Panc1 (cell line): ENCODE results near the gene MRPL20. TPM values are rescaled to one million over a fixed set of nuclear protein-coding genes. Genes with fewer than 3 reads are reported as not detected.
A peak's percentile ranks its signal among the peaks of the same experiment; 100 is the strongest.

Experiments
- ATAC-seq: fragments of 200-7000 bp; cut with Tn5 transposase; 2 replicates; pipeline ENCODE4 v1.9.1; 2020; ENCODE audit warnings: mild to moderate bottlenecking, moderate library complexity
- BruUV-seq: library from RNA; stranded (reverse); fragments of 400-500 nt; replicated peaks from 2 replicates; lab custom pipeline; 2021; lab: Mats Ljungman, UMichigan
- CTCF ChIA-PET: fragments of 300-600 bp; sonication (Branson Sonifier 250); formaldehyde crosslinking; loops from one replicate; lab custom pipeline; 2022; ENCODE audit warnings: antibody characterized with exemption; lab: Charles Lee
- POLR2A ChIA-PET: fragments of 300-600 bp; sonication (Branson Sonifier 250); formaldehyde crosslinking; loops from one replicate; lab custom pipeline; 2022; ENCODE audit warnings: antibody characterized with exemption; lab: Charles Lee
- DNase-seq: peaks from one replicate; pipeline ENCODE4 v3.0.0-alpha.2; 2010; ENCODE audit warnings: low read depth, low spot score
- H3K27ac ChIP-seq: 2 replicates; pipeline ENCODE4 v1.5.1; 2011; ENCODE audit warnings: mild to moderate bottlenecking, low read length, inconsistent platforms
- H3K27me3 ChIP-seq: fragments of 200-500 bp; sonication (Bioruptor generic); 2 replicates; pipeline ENCODE4 v1.6.0; 2014; ENCODE audit warnings: low read length, inconsistent platforms; ENCODE audit not compliant: control insufficient read depth, insufficient read depth
- H3K36me3 ChIP-seq: fragments of 200-500 bp; sonication (Bioruptor generic); 2 replicates; pipeline ENCODE4 v1.5.1; 2014; ENCODE audit warnings: inconsistent platforms, mild to moderate bottlenecking, low read length, moderate library complexity; ENCODE audit not compliant: control insufficient read depth, insufficient read depth
- H3K4me1 ChIP-seq: 2 replicates; pipeline ENCODE4 v1.5.1; 2011; ENCODE audit warnings: inconsistent platforms, mild to moderate bottlenecking, low read length, moderate library complexity; ENCODE audit not compliant: control insufficient read depth, insufficient read depth
- H3K4me3 ChIP-seq, 2 experiments: 2 replicates each; pipeline ENCODE4 v1.5.1; 2011 to 2012; ENCODE audit warnings: low read depth in 2 of 2, low read length in 2 of 2, mild to moderate bottlenecking in 2 of 2, inconsistent platforms in 1 of 2, moderate library complexity in 1 of 2
- H3K9me3 ChIP-seq: fragments of 200-500 bp; sonication (Bioruptor generic); 2 replicates; pipeline ENCODE4 v1.5.1; 2014; ENCODE audit warnings: low read depth, mild to moderate bottlenecking, inconsistent platforms, low read length, moderate library complexity; ENCODE audit not compliant: control insufficient read depth, insufficient read depth
- POLR2AphosphoS5 ChIP-seq: IDR thresholded peaks from 2 replicates; pipeline ENCODE4 v1.6.1; 2012; ENCODE audit warnings: mild to moderate bottlenecking, low read depth, low read length, moderate library complexity
- SIN3A ChIP-seq: IDR thresholded peaks from 2 replicates; pipeline ENCODE4 v1.6.1; 2012; ENCODE audit warnings: low read depth, mild to moderate bottlenecking, low read length, moderate library complexity, borderline replicate concordance; ENCODE audit not compliant: insufficient read depth
- TCF7L2 ChIP-seq: IDR thresholded peaks from 2 replicates; pipeline ENCODE4 v1.6.1; 2011; ENCODE audit warnings: mild to moderate bottlenecking, low read depth, low read length, inconsistent platforms
- in situ Hi-C: cut with HindIII; loops from 2 replicates; pipeline ENCODE4 v1.10.0; 2016; ENCODE audit warnings: low sequenced_read_pairs, low pct_unique_long_range_greater_than_20kb
- intact Hi-C: fragments of 100-400 bp; cut with micrococcal nuclease; formaldehyde crosslinking; loops from one replicate; pipeline ENCODE4 v1.10.0; 2022; ENCODE audit not compliant: unreplicated experiment
- total RNA-seq: library from RNA; stranded (reverse); gene quantifications from one replicate; pipeline ENCODE4 v1.2.1, GENCODE V29; 2021; ENCODE audit not compliant: unreplicated experiment
- TF ChIP-seq, protein P1 (sequence below): fragments of 450-650 bp; IDR thresholded peaks from 2 replicates; pipeline ENCODE4 v1.5.1; 2017; ENCODE audit warnings: mild to moderate bottlenecking
- TF ChIP-seq, protein P2 (sequence below), 2 experiments: IDR thresholded peaks; 2 replicates each; pipeline ENCODE4 v1.6.1; 2011 to 2012; ENCODE audit warnings: low read depth in 2 of 2, control low read depth in 1 of 2, low read length in 1 of 2, mild to moderate bottlenecking in 1 of 2, moderate library complexity in 1 of 2; ENCODE audit not compliant: insufficient read depth in 1 of 2

MRPL20 gene
- total RNA-seq, 1 experiment from 2014 or later: 196 TPM

DNA sequence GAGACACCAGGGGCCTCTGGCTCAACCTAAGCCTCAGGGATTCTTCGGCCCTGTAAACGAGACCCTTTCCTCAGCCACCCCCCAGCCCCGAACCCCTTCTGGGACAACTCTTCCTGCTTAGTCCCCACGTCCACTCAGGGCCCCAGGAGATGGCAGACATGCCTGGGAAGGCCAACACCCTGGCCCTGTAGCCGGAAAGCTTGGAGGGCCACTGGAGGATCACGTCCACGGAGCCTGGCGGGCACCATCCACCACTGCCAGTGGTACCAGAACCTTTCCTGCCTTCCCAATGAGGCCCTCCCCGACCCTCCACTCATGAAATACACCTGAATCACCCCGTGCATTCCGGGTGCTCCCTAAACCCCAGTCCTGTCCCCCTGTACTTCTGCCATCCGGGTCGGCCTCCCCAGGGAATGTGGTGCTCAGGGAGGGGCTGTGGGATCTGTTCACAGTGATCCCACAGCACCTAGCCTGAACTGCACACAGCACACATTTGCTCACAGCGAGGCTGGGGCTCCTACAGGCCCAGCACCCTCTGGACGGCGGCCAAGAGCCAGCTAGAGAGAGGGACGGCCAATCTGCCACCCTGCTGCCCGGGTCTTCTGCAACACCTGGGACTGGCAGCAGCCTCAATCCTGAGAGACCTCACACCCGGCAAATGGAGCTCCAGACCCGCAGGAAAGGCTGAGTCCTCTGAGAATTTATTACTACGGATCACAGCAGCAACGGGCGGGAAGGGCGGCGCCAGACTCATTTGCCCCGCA lies 33.9 kb downstream of the MRPL20 start:
- Histone ChIP-seq H3K27ac (peak overlapping the region; percentile 90), H3K36me3 (peaks cover 16% of the 10 kb centered on the region; the same call in 1 of the 2 replicates), H3K4me3 (peak overlapping the region; percentile 72 to 97), H3K27me3 (no peaks in the 10 kb centered on the region), H3K4me1 (peaks cover 32% of the 10 kb centered on the region), H3K9me3 (no peaks in the 10 kb centered on the region)
- intact Hi-C loops (no loop called here), in situ Hi-C loops (no loop called here)
- ChIA-PET POLR2A (interaction anchor here (0.5 kb wide), 1 partner anchor 15 kb away, joined by 8 read pairs; no protein-coding TSS in a partner anchor), CTCF (interaction anchor here (1.8 kb wide), 1 partner anchor 27 kb away, joined by 8 read pairs; no protein-coding TSS in a partner anchor)
- ATAC-seq: no peak
- BruUV-seq: no TSS peak
- TF ChIP-seq TCF7L2 (no peak), POLR2AphosphoS5 (no peak), SIN3A (no peak)
- TF ChIP-seq, protein P1, sequence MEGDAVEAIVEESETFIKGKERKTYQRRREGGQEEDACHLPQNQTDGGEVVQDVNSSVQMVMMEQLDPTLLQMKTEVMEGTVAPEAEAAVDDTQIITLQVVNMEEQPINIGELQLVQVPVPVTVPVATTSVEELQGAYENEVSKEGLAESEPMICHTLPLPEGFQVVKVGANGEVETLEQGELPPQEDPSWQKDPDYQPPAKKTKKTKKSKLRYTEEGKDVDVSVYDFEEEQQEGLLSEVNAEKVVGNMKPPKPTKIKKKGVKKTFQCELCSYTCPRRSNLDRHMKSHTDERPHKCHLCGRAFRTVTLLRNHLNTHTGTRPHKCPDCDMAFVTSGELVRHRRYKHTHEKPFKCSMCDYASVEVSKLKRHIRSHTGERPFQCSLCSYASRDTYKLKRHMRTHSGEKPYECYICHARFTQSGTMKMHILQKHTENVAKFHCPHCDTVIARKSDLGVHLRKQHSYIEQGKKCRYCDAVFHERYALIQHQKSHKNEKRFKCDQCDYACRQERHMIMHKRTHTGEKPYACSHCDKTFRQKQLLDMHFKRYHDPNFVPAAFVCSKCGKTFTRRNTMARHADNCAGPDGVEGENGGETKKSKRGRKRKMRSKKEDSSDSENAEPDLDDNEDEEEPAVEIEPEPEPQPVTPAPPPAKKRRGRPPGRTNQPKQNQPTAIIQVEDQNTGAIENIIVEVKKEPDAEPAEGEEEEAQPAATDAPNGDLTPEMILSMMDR: no peak
- TF ChIP-seq, protein P2, sequence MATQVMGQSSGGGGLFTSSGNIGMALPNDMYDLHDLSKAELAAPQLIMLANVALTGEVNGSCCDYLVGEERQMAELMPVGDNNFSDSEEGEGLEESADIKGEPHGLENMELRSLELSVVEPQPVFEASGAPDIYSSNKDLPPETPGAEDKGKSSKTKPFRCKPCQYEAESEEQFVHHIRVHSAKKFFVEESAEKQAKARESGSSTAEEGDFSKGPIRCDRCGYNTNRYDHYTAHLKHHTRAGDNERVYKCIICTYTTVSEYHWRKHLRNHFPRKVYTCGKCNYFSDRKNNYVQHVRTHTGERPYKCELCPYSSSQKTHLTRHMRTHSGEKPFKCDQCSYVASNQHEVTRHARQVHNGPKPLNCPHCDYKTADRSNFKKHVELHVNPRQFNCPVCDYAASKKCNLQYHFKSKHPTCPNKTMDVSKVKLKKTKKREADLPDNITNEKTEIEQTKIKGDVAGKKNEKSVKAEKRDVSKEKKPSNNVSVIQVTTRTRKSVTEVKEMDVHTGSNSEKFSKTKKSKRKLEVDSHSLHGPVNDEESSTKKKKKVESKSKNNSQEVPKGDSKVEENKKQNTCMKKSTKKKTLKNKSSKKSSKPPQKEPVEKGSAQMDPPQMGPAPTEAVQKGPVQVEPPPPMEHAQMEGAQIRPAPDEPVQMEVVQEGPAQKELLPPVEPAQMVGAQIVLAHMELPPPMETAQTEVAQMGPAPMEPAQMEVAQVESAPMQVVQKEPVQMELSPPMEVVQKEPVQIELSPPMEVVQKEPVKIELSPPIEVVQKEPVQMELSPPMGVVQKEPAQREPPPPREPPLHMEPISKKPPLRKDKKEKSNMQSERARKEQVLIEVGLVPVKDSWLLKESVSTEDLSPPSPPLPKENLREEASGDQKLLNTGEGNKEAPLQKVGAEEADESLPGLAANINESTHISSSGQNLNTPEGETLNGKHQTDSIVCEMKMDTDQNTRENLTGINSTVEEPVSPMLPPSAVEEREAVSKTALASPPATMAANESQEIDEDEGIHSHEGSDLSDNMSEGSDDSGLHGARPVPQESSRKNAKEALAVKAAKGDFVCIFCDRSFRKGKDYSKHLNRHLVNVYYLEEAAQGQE (IDR thresholded peaks at IDR 0.05; ENCODE audit: insufficient read depth in 1 of 2, low read depth in 2 of 2, low read length in 1 of 2): no peak
- DNase-seq: no peak

DNA sequence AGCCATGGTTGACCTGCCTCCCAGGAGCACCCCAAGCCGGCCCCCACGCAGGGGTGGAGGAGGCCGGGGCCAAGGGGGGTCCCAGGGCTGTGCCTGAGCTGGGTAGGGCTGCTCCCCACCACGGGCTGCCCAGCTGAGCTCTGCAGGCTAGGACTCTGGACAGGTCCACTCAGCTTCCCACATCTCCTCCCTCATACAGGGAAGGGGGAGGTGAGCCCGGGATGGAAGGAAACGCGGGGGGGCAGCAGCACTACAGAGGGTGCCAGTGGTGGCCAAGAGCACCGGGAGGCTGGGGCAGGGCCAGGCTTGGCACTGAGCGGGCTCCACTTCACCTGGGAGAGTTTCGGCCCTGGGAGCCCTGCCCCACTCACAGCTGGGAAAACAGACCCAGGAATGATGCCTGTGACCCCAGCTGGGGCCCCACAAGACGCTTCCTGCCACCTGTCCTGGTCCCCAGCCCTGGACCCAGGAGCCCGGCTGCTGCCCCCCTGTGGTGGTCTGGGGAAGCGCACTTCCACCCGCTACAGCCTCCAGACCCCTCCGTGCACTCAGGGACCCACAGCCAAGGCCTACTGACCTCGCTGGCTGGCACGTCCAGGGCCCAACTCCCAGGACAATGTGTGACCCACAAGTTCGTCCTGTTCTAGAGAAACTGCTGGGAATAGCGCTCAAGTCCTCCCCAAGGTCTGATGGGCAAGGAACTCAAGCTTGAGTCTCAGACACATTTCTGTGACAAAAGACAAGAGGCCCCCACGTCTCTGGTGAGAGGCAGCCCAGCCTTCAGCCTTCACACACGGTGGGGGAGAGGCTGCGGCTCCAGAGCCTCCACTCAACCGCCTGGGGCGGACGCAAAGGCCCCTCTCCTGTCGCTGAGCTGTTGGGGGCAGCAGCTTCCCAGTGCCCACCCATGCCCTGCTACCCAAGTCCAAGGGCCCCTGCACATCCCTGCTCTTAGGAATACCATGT lies 35.1 kb downstream of the MRPL20 start:
- peak; percentile 32 for DNase-seq
- ChIA-PET POLR2A (no interaction called here), CTCF (interaction anchor here (0.9 to 1.8 kb wide), 3 partner anchors 26 to 97 kb away, joined by 3 to 8 read pairs (median 3); no protein-coding TSS in a partner anchor)
- TF ChIP-seq, protein P1: peak; percentile 98
- no peak for TF ChIP-seq SIN3A
- peak; percentile 47; the same call in 1 of the 2 replicates for TF ChIP-seq POLR2AphosphoS5
- TF ChIP-seq, protein P2 (IDR thresholded peaks at IDR 0.05; ENCODE audit: insufficient read depth in 1 of 2, low read depth in 2 of 2, low read length in 1 of 2): no peak
- TF ChIP-seq TCF7L2: no peak
- no peaks in the 10 kb centered on the region for H3K27me3 ChIP-seq
- intact Hi-C loops: no loop called here
- peak; percentile 69 for ATAC-seq
- in situ Hi-C loops: no loop called here
- BruUV-seq: no TSS peak
- peaks cover 32% of the 10 kb centered on the region for H3K4me1 ChIP-seq
- H3K27ac ChIP-seq: peak overlapping the region; percentile 70; the same call in 1 of the 2 replicates
- peaks cover 16% of the 10 kb centered on the region; the same call in 1 of the 2 replicates for H3K36me3 ChIP-seq
- H3K9me3 ChIP-seq: no peaks in the 10 kb centered on the region
- H3K4me3 ChIP-seq: no peak overlapping the region
